Measurements from ENCODE around the gene TMEM91. TPM values are rescaled to one million over a fixed set of nuclear protein-coding genes. Genes with fewer than 3 reads are reported as not detected.

The TMEM91 gene
- total and polyA plus RNA-seq, 2 of the 8 experiments (the other 6 are each of a cell fraction or from before 2014, with no cell fraction given), result 5.3 to 7.4 TPM

- no peak overlapping the region for H2AK5ac ChIP-seq (ENCODE audit: low read depth, low read length)
- H3K56ac ChIP-seq (replicated peaks; ENCODE audit: insufficient read length, low read depth, low read length), result no peak overlapping the region
- no peak for TF ChIP-seq EGR1 (IDR thresholded peaks at IDR 0.05; ENCODE audit: borderline replicate concordance, low read depth, low read length)
- no peak for TF ChIP-seq BACH1 (IDR thresholded peaks at IDR 0.05; ENCODE audit: low read length)
- no peak for TF ChIP-seq KDM4A (IDR thresholded peaks at IDR 0.05; ENCODE audit: low read depth, low read length, severe bottlenecking)
- TF ChIP-seq CBX5 (IDR thresholded peaks at IDR 0.05; ENCODE audit: low read depth, low read length), result no peak
- TF ChIP-seq CEBPB (IDR thresholded peaks at IDR 0.05; ENCODE audit: low read depth, low read length), result no peak
- no peak for TF ChIP-seq CBX8 (IDR thresholded peaks at IDR 0.05; ENCODE audit: borderline replicate concordance, low read depth, low read length)
- no peak for TF ChIP-seq SIRT6 (IDR thresholded peaks at IDR 0.05; ENCODE audit: low read length)
- no peak for TF ChIP-seq CHD1 (IDR thresholded peaks at IDR 0.05; ENCODE audit: low read depth, low read length)
- TF ChIP-seq SP1 (IDR thresholded peaks at IDR 0.05; ENCODE audit: low read depth, low read length), result no peak
- H3K4me2 ChIP-seq (ENCODE audit: insufficient read depth in 1 of 2, low read depth in 2 of 2, low read length in 2 of 2), result no peak overlapping the region
- H3K4me1 ChIP-seq (replicated peaks in 1 of 4; ENCODE audit: control insufficient read depth in 3 of 4, insufficient read depth in 4 of 4, low read length in 3 of 4), result peaks cover 0 to 5% (median 1%) of the 10 kb centered on the region in 4 experiments; a peak in 5 of 7 replicates
- H3K14ac ChIP-seq (ENCODE audit: insufficient read length), result no peak overlapping the region
- no peak overlapping the region for H2BK20ac ChIP-seq (ENCODE audit: low read length)
- H3K27me3 ChIP-seq (replicated peaks in 1 of 4; ENCODE audit: control insufficient read depth in 3 of 4, extremely low read depth in 1 of 4, insufficient read depth in 3 of 4, low read length in 3 of 4), result no peaks in the 10 kb centered on the region; a peak in 1 of 7 replicates
- H3K23ac ChIP-seq (ENCODE audit: insufficient read length), result no peak overlapping the region
- H3K36me3 ChIP-seq (ENCODE audit: control insufficient read depth in 2 of 4, insufficient read depth in 4 of 4, low read length in 3 of 4), result peaks cover 2 to 7% (median 3%) of the 10 kb centered on the region in 4 experiments; a peak in 4 of 8 replicates
- H4K91ac ChIP-seq (replicated peaks; ENCODE audit: insufficient read length, low read length), result no peak overlapping the region
- H3K9me3 ChIP-seq (ENCODE audit: insufficient read depth in 2 of 2, low read depth in 1 of 2, low read length in 1 of 2), result no peaks in the 10 kb centered on the region
- no peak overlapping the region for H4K5ac ChIP-seq (ENCODE audit: insufficient read length, low read depth, low read length)
- H3K27ac ChIP-seq (ENCODE audit: low read depth, low read length), result no peak overlapping the region
- H3K79me1 ChIP-seq (ENCODE audit: low read depth, low read length), result no peaks in the 10 kb centered on the region
- POLR2A ChIA-PET (ENCODE audit: partially characterized antibody), result interaction anchor here (1.3 to 1.4 kb wide), 3 partner anchors 14 to 29 kb away, joined by 4 read pairs; partner anchors contain the start of gene DMAC2
- peaks cover 0 to 5% of the 10 kb centered on the region in 2 experiments for H4K20me1 ChIP-seq (replicated peaks in 1 of 2; ENCODE audit: control insufficient read depth in 1 of 2, insufficient read depth in 2 of 2, low read length in 2 of 2)
- no peak overlapping the region for H2BK12ac ChIP-seq (ENCODE audit: low read depth, low read length)
- H2AFZ ChIP-seq (ENCODE audit: low read length), result no peak overlapping the region
- no peak overlapping the region for H2BK120ac ChIP-seq (replicated peaks; ENCODE audit: low read depth, low read length)
- no peak overlapping the region for H3K9ac ChIP-seq (replicated peaks in 1 of 4; ENCODE audit: extremely low read depth in 1 of 4, low read depth in 3 of 4, low read length in 3 of 4)
- H3K23me2 ChIP-seq (ENCODE audit: low read depth, low read length), result no peaks in the 10 kb centered on the region
- H3K4ac ChIP-seq (replicated peaks; ENCODE audit: insufficient read length, low read depth, low read length), result no peak overlapping the region
- WGBS, 2 experiments (ENCODE audit: extremely low coverage in 1 of 2, insufficient coverage in 1 of 2, insufficient read length in 1 of 2, insufficient replicate concordance in 2 of 2, low coverage in 1 of 2, low lambda C conversion rate in 2 of 2, missing lambda C conversion rate in 1 of 2), result 92% methylated on average over 19 of the region's 23 CpGs; no CpG with 5 or more reads in 1 of the 2 experiments
- H2BK15ac ChIP-seq (ENCODE audit: low read length), result no peak overlapping the region
- no peaks in the 10 kb centered on the region for H3K79me2 ChIP-seq (ENCODE audit: control insufficient read depth in 1 of 2, insufficient read depth in 2 of 2, low read length in 2 of 2)
- H2BK5ac ChIP-seq (ENCODE audit: low read depth, low read length), result no peak overlapping the region
- H3K18ac ChIP-seq (ENCODE audit: extremely low read depth, low read length), result no peak overlapping the region
- no peak overlapping the region for H4K8ac ChIP-seq (ENCODE audit: extremely low read depth, insufficient read depth, low read length)
- CTCF ChIA-PET (ENCODE audit: partially characterized antibody), result interaction anchor here (1.0 to 4.9 kb wide), 4 partner anchors 8 to 97 kb away, joined by 3 to 34 read pairs (median 3); partner anchors contain the start of gene B3GNT8
- FAIRE-seq, result no peak
- DNase-seq (ENCODE audit: low read depth in 1 of 2, low spot score in 2 of 2), result no peak
- H3K4me3 ChIP-seq (ENCODE audit: extremely low read depth in 1 of 4, insufficient read depth in 2 of 4, low read depth in 3 of 4, low read length in 4 of 4), result no peak overlapping the region
These were observed 34.2 kb downstream of the TMEM91 start for GRCh38 chr19:41410336-41411054.

Data from H1 (cell line).